ENCODE results near the gene PCP4L1.
"Not testable (repeated sequence)": the region's sequence is repeated elsewhere in the genome, so short reads cannot be mapped to it uniquely, and the experiment has no call there.

The PCP4L1 gene

GRCh38 chr1:161258439-161259344 lies at the start of gene PCP4L1:
Gene PCP4L1, plus strand, starts transcription at chr1:161258745. Its CDS starts 230 bp downstream, at chr1:161258975.
- peak; percentile 61 to 65 for DNase-seq

- peak; percentile 80 to 82 for DNase-seq
Measured at GRCh38 chr1:161209790-161210409, 48.6 kb upstream of the PCP4L1 start.

- no peak for DNase-seq
Measured at GRCh38 chr1:161214369-161214768, 44.2 kb upstream of the PCP4L1 start.

GRCh38 chr1:161215076-161215475 lies 43.5 kb upstream of the PCP4L1 start, which contains the start of gene FCER1G:
Gene FCER1G, plus strand, starts transcription at chr1:161215295. Its CDS starts 27 bp downstream, at chr1:161215322.
- no peak for DNase-seq

- no peak for DNase-seq
Measured at GRCh38 chr1:161216945-161217712, 41.4 kb upstream of the PCP4L1 start.

- DNase-seq = no peak
Measured at GRCh38 chr1:161217831-161218230, 40.7 kb upstream of the PCP4L1 start.

GRCh38 chr1:161218301-161219077 lies 40.1 kb upstream of the PCP4L1 start:
- DNase-seq = no peak

GRCh38 chr1:161219078-161219892 lies 39.3 kb upstream of the PCP4L1 start:
- no peak for DNase-seq

- DNase-seq = no peak
Measured at GRCh38 chr1:161220002-161220401, 38.5 kb upstream of the PCP4L1 start.

GRCh38 chr1:161222175-161223019 lies 36.1 kb upstream of the PCP4L1 start:
- DNase-seq = no peak

GRCh38 chr1:161223805-161224694 lies 34.5 kb upstream of the PCP4L1 start:
- DNase-seq = no peak

- not testable (repeated sequence) for DNase-seq
Measured at GRCh38 chr1:161224695-161225087, 33.9 kb upstream of the PCP4L1 start.

GRCh38 chr1:161225178-161225533 lies 33.4 kb upstream of the PCP4L1 start:
- DNase-seq = no peak

- peak; percentile 91 to 92 for DNase-seq
Measured at GRCh38 chr1:161225534-161226319, 32.8 kb upstream of the PCP4L1 start, which contains the start of gene TOMM40L. Gene TOMM40L, plus strand, starts transcription at chr1:161226060. Its CDS starts 430 bp downstream, at chr1:161226490.

- DNase-seq = peak; percentile 38 to 44
Measured at GRCh38 chr1:161226320-161226711, 32.2 kb upstream of the PCP4L1 start.

- DNase-seq = no peak
Measured at GRCh38 chr1:161226759-161227158, 31.8 kb upstream of the PCP4L1 start.

- DNase-seq = peak; percentile 91 to 92
Measured at GRCh38 chr1:161227196-161227871, 31.2 kb upstream of the PCP4L1 start.

GRCh38 chr1:161228032-161228431 lies 30.5 kb upstream of the PCP4L1 start:
- no peak for DNase-seq

Data from activated T-cell treated with anti-CD3 and anti-CD28 coated beads, Interleukin-2, amount 50 U/mL, for 48 hours (primary cell).